ENCODE data around the gene S100A12.

- TF ChIP-seq CTCF (IDR thresholded peaks at IDR 0.05) (no peak), POLR2A (IDR thresholded peaks at IDR 0.05) (no peak)
These were observed 29.3 kb upstream of the S100A12 start for GRCh38 chr1:153404768-153405167.
